22Rv1 (cell line): ENCODE results near the gene GPC2.

Source experiments
- CTCF ChIP-seq: fragments of 450-650 bp; IDR thresholded peaks from 2 replicates; pipeline ENCODE4 v1.5.1; 2017; ENCODE audit warnings: mild to moderate bottlenecking
- ZFX ChIP-seq: fragments of 450-650 bp; IDR thresholded peaks from 2 replicates; pipeline ENCODE4 v1.6.1; 2017; ENCODE audit warnings: antibody characterized with exemption, borderline replicate concordance

GRCh38 chr7:100209493-100209892 is 32.3 kb upstream of the GPC2 start:
- no peak for TF ChIP-seq CTCF
- TF ChIP-seq ZFX: no peak
